ENCODE measurements around the gene PLA2R1. TPM values are rescaled to one million over a fixed set of nuclear protein-coding genes. Genes with fewer than 3 reads are reported as not detected.

Gene PLA2R1
- total RNA-seq, 1 experiment from 2014 or later, result 0.37 TPM

DNA sequence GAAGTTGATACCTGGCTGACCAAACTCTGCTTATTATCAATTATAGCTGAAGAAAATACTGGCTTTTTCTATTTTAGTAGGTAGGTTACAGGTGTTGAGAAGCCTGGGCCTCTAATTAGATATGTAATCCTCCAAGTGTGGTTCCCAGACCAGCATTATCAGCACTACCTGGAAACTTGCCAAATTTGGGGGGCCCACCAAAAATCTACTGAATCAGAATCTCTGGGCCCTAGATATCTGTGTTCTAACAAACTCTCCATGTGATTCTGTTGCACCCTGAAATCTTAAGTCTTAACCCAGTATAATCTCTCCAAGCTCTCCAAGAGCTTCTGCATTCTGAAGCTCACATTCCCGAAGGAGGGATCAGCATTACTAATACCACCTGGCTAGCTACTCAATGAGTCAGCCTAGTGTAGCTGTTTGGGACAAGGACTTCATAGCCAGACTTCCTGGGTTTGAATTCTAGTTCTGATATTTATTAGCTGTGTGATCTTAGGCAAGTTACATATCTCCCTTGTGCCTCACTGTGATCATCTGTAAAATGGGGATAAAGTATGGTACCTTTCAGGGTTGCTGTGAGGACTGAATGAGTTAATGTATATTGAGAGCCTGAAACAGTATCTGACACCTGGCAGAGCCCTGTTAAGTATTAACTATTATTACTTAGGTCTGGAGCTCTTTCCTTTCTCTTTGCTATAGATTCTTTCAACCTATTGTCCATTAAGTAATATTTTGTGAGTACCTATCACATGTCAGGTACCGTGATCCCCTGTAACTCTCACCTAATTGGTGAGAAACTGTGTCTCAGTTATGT lies 170.3 kb downstream of the PLA2R1 start:
- DNase-seq (ENCODE audit: low read depth), result peak; percentile 21
- in situ Hi-C loops (cut with HindIII; ENCODE audit: low pct_unique_long_range_greater_than_20kb, low sequenced_read_pairs), result no loop called here

DNA sequence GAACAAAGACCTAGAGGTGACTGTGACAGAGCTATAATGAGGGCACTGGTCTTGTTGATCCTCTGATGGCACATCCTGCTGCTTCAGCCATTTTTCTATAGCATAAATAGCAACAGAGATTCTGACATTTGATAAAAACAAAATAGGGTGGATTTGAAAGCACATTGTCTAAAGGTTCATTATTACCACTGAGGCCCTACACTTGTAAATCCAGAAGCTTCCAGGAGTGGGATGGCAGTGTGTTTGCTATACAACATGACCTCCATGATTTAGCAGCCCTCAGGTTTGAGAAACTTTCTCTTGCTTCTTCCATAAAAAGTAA lies 171.2 kb downstream of the PLA2R1 start:
- no peak for DNase-seq (ENCODE audit: low read depth)

GRCh38 chr2:159890551-159891266 lies 171.7 kb downstream of the PLA2R1 start:
- in situ Hi-C loops (cut with HindIII; ENCODE audit: low pct_unique_long_range_greater_than_20kb, low sequenced_read_pairs), result no loop called here
- DNase-seq (ENCODE audit: low read depth), result no peak

More for the DNA sequence above, 171.2 kb downstream of the PLA2R1 start:
- in situ Hi-C loops (cut with HindIII; ENCODE audit: low pct_unique_long_range_greater_than_20kb, low sequenced_read_pairs), result no loop called here

GRCh38 chr2:159882130-159882745 lies 180.2 kb downstream of the PLA2R1 start:
- no peak for DNase-seq (ENCODE audit: low read depth)
- in situ Hi-C loops (cut with HindIII; ENCODE audit: low pct_unique_long_range_greater_than_20kb, low sequenced_read_pairs), result no loop called here

Other genes starting within 250 kb of the PLA2R1 start
- 0.30 TPM in 1 of 2 replicates, not detected in the other for gene LY75, start 157.9 kb downstream of the PLA2R1 start, total RNA-seq (2014; rRNA removed; shearing (Covaris generic); ENCODE audit: low replicate concordance)
- gene ITGB6, start 137.7 kb upstream of the PLA2R1 start, total RNA-seq (2014; rRNA removed; shearing (Covaris generic); ENCODE audit: low replicate concordance), result 17.4 and 41.1 TPM in 2 replicates

Data from Caki2 (cell line).